Astrocyte of the cerebellum (primary cell): ENCODE results near the gene THPO.

ENCODE experiments used
- DNase-seq: peaks from one replicate; pipeline ENCODE4 v3.0.0-alpha.2; 2011; ENCODE audit warnings: low read depth
- H3K4me3 ChIP-seq: 2 replicates; pipeline ENCODE4 v1.5.1; 2011; ENCODE audit warnings: mild to moderate bottlenecking, low read depth, low read length, moderate library complexity
- in situ Hi-C: cut with HindIII; loops from 2 replicates; pipeline ENCODE4 v1.10.0; 2017; ENCODE audit warnings: low sequenced_read_pairs
- TF ChIP-seq, protein P1 (sequence below): IDR thresholded peaks from 2 replicates; pipeline ENCODE4 v1.5.1; 2012; ENCODE audit warnings: low read length, low read depth, moderate library complexity, mild to moderate bottlenecking; ENCODE audit errors: missing control alignments

THPO gene

GRCh38 chr3:184334470-184335158, 43.4 kb downstream of the THPO start:
- in situ Hi-C loops: no loop called here
- no peak for DNase-seq
- TF ChIP-seq, protein P1, sequence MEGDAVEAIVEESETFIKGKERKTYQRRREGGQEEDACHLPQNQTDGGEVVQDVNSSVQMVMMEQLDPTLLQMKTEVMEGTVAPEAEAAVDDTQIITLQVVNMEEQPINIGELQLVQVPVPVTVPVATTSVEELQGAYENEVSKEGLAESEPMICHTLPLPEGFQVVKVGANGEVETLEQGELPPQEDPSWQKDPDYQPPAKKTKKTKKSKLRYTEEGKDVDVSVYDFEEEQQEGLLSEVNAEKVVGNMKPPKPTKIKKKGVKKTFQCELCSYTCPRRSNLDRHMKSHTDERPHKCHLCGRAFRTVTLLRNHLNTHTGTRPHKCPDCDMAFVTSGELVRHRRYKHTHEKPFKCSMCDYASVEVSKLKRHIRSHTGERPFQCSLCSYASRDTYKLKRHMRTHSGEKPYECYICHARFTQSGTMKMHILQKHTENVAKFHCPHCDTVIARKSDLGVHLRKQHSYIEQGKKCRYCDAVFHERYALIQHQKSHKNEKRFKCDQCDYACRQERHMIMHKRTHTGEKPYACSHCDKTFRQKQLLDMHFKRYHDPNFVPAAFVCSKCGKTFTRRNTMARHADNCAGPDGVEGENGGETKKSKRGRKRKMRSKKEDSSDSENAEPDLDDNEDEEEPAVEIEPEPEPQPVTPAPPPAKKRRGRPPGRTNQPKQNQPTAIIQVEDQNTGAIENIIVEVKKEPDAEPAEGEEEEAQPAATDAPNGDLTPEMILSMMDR: no peak
- H3K4me3 ChIP-seq: no peak overlapping the region

DNA sequence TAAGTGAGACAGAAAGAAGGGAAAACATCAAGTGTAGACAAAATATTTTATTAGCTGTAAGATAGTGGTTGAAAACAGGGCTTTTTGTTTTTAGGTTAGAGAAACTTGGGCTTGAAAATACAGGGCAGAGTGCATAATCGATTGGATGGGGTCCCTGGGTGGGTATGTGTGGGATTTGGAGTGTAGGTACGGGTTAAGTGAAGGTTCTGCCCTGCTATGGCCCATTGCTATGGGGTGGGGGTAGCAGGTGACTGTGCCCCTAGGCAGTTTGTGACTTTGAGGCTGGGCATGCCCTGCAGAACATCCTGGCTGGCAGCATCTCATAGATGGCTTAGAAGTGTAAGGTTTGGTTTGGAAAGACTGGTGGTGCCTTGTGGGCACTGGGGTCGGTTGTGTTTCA, 44.3 kb downstream of the THPO start:
- in situ Hi-C loops: no loop called here
- TF ChIP-seq, protein P1: no peak
- no peak overlapping the region for H3K4me3 ChIP-seq
- no peak for DNase-seq

- TF ChIP-seq, protein P1: no peak
- in situ Hi-C loops: no loop called here
- H3K4me3 ChIP-seq: no peak overlapping the region
- DNase-seq: no peak
Observed at GRCh38 chr3:184333190-184333589, 44.8 kb downstream of the THPO start.

DNA sequence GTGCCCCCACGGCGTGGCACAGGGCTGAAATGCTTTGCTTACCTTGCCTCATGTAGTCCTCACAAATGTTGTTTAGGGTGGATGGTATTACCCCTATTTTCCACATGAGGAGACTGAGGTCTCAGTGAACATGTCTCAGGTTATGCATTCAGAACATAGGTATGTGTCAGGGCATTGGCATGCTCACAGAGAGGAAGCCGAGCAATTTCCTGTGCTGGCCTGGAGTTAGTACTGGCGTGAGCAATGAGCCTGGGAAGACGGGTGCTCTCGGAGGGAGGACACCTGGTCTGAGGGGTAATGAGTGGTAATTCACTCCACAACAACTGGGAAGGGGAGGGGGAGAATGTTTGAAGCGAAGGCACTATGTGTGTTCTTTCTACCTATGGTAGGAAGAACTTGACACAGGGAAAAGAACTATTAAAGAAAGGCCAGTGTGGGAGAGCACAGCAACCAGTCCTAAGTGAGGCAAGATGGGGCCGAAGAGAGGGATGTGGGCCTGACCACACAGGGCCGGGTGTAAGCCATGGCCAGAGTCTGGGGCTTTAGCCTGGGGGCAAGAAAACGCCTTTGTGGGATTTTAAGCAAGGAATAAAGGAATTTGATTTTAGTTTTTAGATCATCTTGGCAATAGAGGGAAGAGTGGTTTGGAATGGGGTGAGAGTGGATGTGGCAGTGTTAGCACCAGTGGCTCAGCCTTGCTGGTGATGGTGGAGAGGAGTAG, 45.5 kb downstream of the THPO start:
- DNase-seq: peak; percentile 79
- H3K4me3 ChIP-seq: no peak overlapping the region
- TF ChIP-seq, protein P1: no peak
- in situ Hi-C loops: no loop called here

DNA sequence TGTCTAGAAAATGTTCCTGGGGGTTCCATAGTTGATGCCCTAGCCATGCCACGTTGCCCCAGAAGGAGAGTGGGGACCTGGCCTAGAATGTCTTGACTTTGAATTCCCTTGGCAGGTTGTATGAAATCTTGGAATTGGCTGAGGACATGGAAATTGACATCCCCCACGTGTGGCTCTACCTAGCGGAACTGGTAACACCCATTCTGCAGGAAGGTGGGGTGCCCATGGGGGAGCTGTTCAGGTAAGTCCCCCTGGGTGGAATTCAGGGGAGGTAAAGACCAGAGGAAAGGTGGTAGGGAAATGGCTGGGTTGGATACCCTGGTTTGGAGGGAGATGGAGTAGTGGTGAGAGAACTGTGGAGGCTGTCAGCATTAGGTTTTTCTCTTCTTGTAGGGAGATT, 49.5 kb downstream of the THPO start:
- no peak for DNase-seq
- in situ Hi-C loops: no loop called here
- no peak overlapping the region for H3K4me3 ChIP-seq
- TF ChIP-seq, protein P1: no peak

- TF ChIP-seq, protein P1: no peak
- no peak for DNase-seq
- in situ Hi-C loops: no loop called here
- H3K4me3 ChIP-seq: no peak overlapping the region
Observed at GRCh38 chr3:184327171-184327570, 50.8 kb downstream of the THPO start.
